HL-60 (cell line): ENCODE data around the gene KHDC1.
"Not testable (repeated sequence)": the region's sequence is repeated elsewhere in the genome, so short reads cannot be mapped to it uniquely, and the experiment has no call there.

Source experiments
- DNase-seq, 2 experiments: peaks; one replicate each; pipeline ENCODE4 v3.0.0-alpha.2; 2010 to 2020; ENCODE audit warnings: low read depth in 1 of 2, low spot score in 1 of 2
- H3K27ac ChIP-seq: fragments of 250-450 bp; sonication (Bioruptor Pico); replicated peaks from 2 replicates; pipeline ENCODE4 v1.5.1; 2020; ENCODE audit warnings: mild to moderate bottlenecking, moderate library complexity
- H3K27me3 ChIP-seq: fragments of 250-450 bp; sonication (Bioruptor Pico); 2 replicates; pipeline ENCODE4 v1.5.1; 2021; ENCODE audit warnings: mild to moderate bottlenecking, moderate library complexity; ENCODE audit not compliant: insufficient read depth, poor library complexity, severe bottlenecking
- H3K4me3 ChIP-seq: replicated peaks from 2 replicates; pipeline ENCODE4 v1.5.1; 2011; ENCODE audit warnings: mild to moderate bottlenecking, control low read depth, low read length; ENCODE audit not compliant: insufficient read depth
- CTCF ChIP-seq: IDR thresholded peaks from one replicate; pipeline ENCODE4 v1.5.1; 2011; ENCODE audit warnings: low read length, control low read depth, inconsistent platforms; ENCODE audit not compliant: insufficient read depth
- GABPA ChIP-seq: IDR thresholded peaks from 2 replicates; pipeline ENCODE4 v1.6.1; 2012; ENCODE audit warnings: low read depth
- POLR2AphosphoS5 ChIP-seq: IDR thresholded peaks from 2 replicates; pipeline ENCODE4 v1.6.1; 2012; ENCODE audit warnings: low read depth
- REST ChIP-seq: IDR thresholded peaks from 2 replicates; pipeline ENCODE4 v1.6.1; 2012; ENCODE audit warnings: low read depth; ENCODE audit not compliant: insufficient replicate concordance
- SPI1 ChIP-seq: IDR thresholded peaks from 2 replicates; pipeline ENCODE4 v1.6.1; 2012; ENCODE audit warnings: low read depth, mild to moderate bottlenecking, borderline replicate concordance

KHDC1 gene

GRCh38 chr6:73258721-73259120 lies 4.3 kb downstream of the KHDC1 start:
- no peak overlapping the region for H3K27ac ChIP-seq
- no peaks in the 10 kb centered on the region for H3K27me3 ChIP-seq
- no peak for TF ChIP-seq CTCF
- no peak for TF ChIP-seq POLR2AphosphoS5
- no peak for TF ChIP-seq GABPA
- TF ChIP-seq REST, result no peak
- no peak for TF ChIP-seq SPI1
- no peak overlapping the region for H3K4me3 ChIP-seq
- DNase-seq, result no peak

- not testable (repeated sequence) for H3K4me3 ChIP-seq, DNase-seq, H3K27me3 ChIP-seq
Measured at GRCh38 chr6:73254323-73254722, 8.7 kb downstream of the KHDC1 start.

DNA sequence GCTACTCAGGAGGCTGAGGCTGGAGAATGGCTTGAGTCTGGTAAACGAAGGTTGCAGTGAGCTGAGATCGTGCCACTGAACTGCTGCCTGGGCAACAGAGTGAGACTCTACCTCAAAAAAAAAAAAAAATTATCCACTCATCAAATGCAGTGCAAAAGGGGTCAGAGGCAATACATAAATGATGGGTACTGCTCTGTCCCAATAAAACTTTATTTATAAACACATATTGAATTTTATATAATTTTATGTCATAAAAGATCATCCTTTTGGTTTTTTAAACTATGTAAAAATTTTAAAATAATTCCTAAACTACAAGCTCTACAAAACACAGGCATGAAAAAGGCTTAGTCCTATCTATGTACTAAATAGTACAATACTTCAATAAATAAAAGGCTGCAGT lies 10.3 kb downstream of the KHDC1 start:
- H3K27me3 ChIP-seq, result peaks cover 9% of the 10 kb centered on the region
- H3K4me3 ChIP-seq, result no peak overlapping the region
- no peak overlapping the region for H3K27ac ChIP-seq
- TF ChIP-seq REST, result no peak
- TF ChIP-seq GABPA, result no peak
- TF ChIP-seq SPI1, result no peak
- TF ChIP-seq POLR2AphosphoS5, result no peak
- DNase-seq, result no peak

More at GRCh38 chr6:73254323-73254722, 8.7 kb downstream of the KHDC1 start:
- H3K27ac ChIP-seq, result not testable (repeated sequence)

DNA sequence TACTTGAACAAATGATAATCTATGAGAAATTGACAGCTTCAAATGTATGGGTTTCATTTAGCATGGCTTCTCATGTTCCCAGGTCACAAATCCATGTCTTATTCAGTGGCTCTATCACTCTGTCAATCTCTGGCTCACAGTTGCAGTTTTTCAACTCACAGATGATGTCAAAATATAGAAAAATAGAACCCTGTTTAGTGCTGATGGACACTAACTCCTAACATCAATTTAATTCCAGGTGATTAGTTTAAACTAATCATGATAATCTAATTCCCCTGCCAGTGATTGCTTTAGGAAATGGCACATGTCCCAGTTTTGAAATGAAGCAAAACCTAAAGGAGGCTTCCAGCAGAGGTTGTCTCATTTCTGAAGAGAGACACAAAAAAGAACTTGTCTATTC lies 13.0 kb downstream of the KHDC1 start:
- Histone ChIP-seq H3K4me3 (no peak overlapping the region), H3K27ac (no peak overlapping the region), H3K27me3 (peaks cover 19% of the 10 kb centered on the region)
- TF ChIP-seq GABPA, result no peak
- no peak for TF ChIP-seq POLR2AphosphoS5
- no peak for TF ChIP-seq CTCF
- no peak for TF ChIP-seq SPI1
- no peak for TF ChIP-seq REST
- no peak for DNase-seq
